GM19372 (cell line): ENCODE data around the gene SAP130.

Source experiments
- ATAC-seq: cut with Tn5 transposase; IDR thresholded peaks from one replicate; pipeline ENCODE4 v1.9.1; 2021; ENCODE audit warnings: mild to moderate bottlenecking, low read depth, moderate library complexity; ENCODE audit not compliant: unreplicated experiment

SAP130 gene

DNA sequence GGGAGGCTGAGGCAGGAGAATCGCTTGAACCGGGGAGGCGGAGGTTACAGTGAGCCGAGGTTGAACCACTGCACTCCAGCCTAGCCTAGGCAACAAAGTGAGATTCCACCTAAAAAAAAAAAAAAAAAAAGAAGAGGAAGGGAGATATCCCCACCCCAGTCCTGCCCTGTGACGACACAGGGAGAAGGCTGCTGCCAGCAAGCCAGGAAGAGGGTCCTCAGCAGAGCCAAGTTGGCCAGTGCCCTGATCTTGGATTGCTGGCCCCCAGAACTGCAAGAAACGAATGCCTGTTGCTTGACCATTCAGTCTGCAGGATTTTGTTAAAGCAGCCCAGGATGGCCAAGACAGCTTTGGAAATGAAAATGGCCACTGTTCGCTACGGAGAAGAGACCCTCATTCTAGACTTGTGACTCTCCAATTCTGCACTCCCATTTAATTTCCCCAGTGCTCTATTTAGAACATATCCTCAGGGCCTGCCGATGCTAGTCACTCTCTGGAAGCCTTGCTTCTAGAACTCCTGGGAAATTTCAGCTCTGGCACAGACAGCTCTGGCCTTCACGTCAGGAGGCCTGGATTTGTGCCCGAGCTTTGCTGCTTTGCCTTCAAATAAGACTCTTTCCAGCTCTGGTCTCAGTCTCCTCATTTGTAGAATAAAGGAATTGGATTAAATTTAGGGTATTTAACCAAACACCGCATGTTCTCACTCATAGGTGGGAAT lies 126.4 kb downstream of the SAP130 start:
- ATAC-seq = no peak

DNA sequence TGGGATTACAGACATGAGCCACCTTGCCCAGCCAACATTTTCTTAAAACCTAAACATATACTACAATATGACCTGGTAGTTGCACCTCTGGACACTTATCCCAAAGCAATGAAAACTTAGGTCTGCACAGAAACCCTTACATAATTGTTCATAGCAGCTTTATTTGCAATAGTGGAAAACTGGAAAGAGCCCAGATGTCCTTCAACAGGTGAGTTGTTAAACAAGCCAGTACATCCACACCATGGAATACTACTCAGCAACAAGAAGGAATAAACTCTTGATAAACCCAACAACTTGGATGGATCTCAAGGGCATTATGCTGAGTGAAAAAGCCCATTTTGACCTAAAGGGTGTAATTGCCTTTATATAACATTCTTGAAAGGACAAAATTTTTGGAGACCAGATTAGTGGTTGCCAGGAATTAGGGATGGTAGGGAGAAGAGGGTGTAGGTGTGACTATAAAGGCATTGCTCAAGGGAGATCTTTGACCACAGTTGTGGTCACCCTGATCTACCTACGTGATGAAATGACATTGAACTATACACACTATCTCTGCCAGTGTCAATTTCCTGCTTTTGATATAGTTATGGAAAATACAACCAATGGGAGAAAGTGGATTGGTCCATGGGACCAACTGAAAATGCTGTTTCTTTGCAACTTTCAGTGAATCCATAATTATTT lies 130.2 kb downstream of the SAP130 start:
- no peak for ATAC-seq

DNA sequence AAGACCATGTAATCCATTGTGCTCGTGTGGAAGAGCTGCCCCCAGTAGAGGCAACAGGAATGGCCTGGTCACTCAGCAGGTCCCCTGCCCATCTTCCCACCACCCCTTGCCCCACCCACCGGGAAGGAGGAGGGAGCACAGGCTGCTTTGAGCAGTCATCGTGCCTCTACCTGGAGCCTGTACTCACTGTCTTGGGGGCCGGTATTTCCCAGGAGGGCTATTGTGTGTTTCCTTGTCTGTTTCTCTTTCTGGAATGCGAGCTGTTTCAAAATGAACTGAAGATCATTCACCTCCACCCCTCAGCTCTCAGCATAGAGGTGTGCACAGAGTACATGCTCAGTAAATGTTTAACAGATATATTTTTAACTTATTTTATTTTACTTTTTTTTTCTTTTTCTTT lies 134.4 kb downstream of the SAP130 start:
- ATAC-seq = no peak

DNA sequence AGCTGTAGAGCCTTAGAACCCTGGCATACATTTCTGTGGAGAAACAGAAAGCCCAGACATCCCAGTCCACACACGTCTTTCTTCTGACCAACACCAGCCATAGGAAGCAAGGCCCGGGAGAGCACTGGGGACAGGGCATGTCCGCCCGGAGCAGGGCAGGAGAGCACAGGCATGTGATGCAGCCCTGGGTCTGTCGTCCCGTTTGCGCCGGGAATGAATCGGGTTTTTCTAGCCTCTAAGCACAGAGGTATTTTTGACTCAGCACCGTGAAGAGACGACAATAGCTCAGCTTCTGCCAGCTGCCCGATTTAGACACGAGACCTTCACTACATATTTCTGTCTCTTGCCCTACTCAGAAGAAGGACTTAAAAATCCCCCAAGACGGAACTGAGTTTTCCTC lies 134.8 kb downstream of the SAP130 start:
- ATAC-seq = no peak

DNA sequence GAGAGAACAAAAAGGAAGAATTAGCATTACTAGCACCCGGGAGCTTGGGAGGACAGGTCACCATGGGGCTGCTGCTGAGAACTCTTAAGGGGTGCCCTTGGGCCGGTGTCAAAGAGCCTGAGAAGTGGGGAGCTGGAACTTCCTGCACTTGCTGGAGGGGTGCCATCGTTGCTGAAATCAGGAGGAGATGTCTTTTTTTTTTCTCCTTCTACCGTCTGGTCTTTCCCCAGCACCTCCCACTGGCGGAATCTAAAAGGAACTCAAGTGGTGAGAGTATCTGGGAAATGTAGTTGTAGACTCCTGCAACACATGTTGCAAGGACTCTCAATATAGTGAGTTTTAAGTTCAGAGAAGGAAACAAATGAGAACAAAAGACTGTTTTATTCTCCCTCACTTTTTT lies 136.0 kb downstream of the SAP130 start:
- no peak for ATAC-seq
